Measurements from ENCODE around the gene FRMPD4.

FRMPD4 gene

GRCh38 chrX:12441381-12442128 lies 303.3 kb downstream of the FRMPD4 start:
- TF ChIP-seq, protein P1, sequence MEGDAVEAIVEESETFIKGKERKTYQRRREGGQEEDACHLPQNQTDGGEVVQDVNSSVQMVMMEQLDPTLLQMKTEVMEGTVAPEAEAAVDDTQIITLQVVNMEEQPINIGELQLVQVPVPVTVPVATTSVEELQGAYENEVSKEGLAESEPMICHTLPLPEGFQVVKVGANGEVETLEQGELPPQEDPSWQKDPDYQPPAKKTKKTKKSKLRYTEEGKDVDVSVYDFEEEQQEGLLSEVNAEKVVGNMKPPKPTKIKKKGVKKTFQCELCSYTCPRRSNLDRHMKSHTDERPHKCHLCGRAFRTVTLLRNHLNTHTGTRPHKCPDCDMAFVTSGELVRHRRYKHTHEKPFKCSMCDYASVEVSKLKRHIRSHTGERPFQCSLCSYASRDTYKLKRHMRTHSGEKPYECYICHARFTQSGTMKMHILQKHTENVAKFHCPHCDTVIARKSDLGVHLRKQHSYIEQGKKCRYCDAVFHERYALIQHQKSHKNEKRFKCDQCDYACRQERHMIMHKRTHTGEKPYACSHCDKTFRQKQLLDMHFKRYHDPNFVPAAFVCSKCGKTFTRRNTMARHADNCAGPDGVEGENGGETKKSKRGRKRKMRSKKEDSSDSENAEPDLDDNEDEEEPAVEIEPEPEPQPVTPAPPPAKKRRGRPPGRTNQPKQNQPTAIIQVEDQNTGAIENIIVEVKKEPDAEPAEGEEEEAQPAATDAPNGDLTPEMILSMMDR (IDR thresholded peaks at IDR 0.05; ENCODE audit: low read depth, low read length): peak; percentile 11; the same call in 1 of the 2 replicates
- no peak overlapping the region for H3K4me3 ChIP-seq (ENCODE audit: low read depth, low read length)

DNA sequence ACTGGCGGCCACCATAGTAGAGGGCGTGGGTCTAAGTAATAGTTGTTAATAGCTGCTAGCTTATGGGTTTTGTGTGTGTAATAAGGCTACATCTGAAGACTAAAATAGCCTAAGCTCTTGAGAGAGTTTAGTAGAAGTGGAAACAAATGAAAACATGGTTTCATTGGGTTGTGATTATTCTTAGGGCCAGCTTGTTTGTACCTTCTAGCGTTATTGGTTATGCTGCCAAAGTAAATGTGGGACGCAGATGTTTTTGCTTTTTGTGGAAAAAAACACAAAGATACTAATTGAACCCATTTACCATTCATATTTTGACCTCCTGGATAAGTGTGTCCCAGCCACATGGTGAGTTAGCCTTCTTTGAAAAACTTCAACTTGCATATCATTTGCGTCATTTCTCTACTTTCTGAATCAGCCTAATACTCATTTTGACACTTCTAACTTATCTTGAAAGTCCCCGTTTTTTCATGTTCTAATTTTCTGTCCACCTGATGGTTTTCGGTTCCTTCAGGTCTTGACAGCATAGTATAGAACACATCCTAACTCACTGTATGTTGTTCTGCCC lies 305.3 kb downstream of the FRMPD4 start:
- TF ChIP-seq, protein P1 (IDR thresholded peaks at IDR 0.05; ENCODE audit: low read depth, low read length): no peak
- no peak overlapping the region for H3K4me3 ChIP-seq (ENCODE audit: low read depth, low read length)

- TF ChIP-seq, protein P1 (IDR thresholded peaks at IDR 0.05; ENCODE audit: low read depth, low read length): no peak
These were observed 308.2 kb downstream of the FRMPD4 start for GRCh38 chrX:12446342-12447075.

GRCh38 chrX:12447448-12448064 lies 309.3 kb downstream of the FRMPD4 start:
- TF ChIP-seq, protein P1 (IDR thresholded peaks at IDR 0.05; ENCODE audit: low read depth, low read length): 0 out of 2 replicates have a peak, but pooled peaks have one; percentile 9
- H3K4me3 ChIP-seq (ENCODE audit: low read depth, low read length): no peak overlapping the region

More at GRCh38 chrX:12446342-12447075, 308.2 kb downstream of the FRMPD4 start:
- H3K4me3 ChIP-seq (ENCODE audit: low read depth, low read length): no peak overlapping the region

DNA sequence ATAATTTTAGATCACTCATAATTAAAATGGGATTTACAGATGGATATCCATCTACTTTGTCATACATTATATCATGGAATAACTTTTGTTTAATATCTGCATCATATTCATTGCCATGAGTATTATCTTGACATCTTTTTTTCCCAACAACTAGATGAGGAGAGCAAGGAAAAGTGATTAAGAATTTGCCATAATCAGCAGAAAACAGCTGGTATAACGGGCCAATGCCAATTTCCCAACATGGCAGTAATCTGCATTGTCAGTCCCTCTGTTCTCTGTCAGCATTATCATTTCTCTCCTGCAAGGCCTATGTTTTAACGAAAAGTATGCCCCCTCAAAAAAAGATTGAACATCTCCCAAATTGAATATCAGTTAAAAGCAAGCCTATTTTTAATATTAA lies 314.0 kb downstream of the FRMPD4 start:
- TF ChIP-seq, protein P1 (IDR thresholded peaks at IDR 0.05; ENCODE audit: low read depth, low read length): no peak
- no peak overlapping the region for H3K4me3 ChIP-seq (ENCODE audit: low read depth, low read length)

- TF ChIP-seq, protein P1 (IDR thresholded peaks at IDR 0.05; ENCODE audit: low read depth, low read length): no peak
- no peak overlapping the region for H3K4me3 ChIP-seq (ENCODE audit: low read depth, low read length)
These were observed 322.7 kb downstream of the FRMPD4 start for GRCh38 chrX:12460929-12461328.

Measured in WI38 (cell line).